ENCODE data around the gene COPG1.

DNA sequence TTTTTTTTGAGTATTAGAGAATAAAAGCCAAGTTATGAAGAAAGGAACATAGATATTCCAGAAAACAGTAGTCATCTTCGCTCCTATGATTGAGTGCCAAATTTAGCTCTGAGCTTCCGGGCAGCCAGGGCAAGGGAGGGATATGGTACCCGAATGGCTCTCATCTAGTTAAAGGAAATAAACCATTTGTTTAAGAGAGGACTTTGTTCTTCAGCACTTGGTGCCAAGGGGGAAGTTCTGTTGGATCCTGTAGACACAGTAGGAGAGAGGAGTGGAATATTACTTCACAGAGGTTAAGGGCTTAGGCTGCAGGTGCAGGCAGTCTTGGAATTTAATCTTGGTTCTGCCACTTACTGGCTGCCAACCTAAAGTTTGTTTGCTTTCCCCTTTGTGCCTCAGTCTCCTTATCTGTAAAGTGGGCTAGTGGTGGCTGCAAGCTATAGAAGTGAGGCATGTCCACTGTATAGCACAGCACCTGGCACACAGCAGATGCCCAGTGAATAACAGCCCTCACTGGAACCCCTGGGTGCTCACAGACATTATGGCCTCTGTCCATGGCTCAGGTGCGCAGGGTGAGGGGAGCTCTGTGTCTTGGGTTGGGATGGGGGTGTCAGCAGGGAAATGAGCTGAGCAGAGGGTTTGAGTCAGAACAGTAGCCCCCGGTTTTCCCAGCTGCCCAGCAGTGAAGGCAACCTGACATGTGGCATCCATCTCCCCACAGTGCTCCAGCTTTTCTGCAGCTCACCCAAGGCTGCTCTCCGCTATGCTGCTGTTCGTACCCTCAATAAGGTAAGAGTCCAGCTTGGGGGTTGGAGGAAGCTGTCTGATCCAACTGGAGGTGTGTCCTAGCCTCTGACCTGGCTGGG is 10.4 kb downstream of the COPG1 start:
- TF ChIP-seq, protein P1, sequence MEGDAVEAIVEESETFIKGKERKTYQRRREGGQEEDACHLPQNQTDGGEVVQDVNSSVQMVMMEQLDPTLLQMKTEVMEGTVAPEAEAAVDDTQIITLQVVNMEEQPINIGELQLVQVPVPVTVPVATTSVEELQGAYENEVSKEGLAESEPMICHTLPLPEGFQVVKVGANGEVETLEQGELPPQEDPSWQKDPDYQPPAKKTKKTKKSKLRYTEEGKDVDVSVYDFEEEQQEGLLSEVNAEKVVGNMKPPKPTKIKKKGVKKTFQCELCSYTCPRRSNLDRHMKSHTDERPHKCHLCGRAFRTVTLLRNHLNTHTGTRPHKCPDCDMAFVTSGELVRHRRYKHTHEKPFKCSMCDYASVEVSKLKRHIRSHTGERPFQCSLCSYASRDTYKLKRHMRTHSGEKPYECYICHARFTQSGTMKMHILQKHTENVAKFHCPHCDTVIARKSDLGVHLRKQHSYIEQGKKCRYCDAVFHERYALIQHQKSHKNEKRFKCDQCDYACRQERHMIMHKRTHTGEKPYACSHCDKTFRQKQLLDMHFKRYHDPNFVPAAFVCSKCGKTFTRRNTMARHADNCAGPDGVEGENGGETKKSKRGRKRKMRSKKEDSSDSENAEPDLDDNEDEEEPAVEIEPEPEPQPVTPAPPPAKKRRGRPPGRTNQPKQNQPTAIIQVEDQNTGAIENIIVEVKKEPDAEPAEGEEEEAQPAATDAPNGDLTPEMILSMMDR (IDR thresholded peaks at IDR 0.05; ENCODE audit: insufficient read depth, low read depth, low read length), result no peak
- no peak for TF ChIP-seq EZH2 (IDR thresholded peaks at IDR 0.05; ENCODE audit: insufficient read depth, low read length)

All from astrocyte (in vitro differentiated cells and primary cell).